Stimulated activated CD8-positive, alpha-beta memory T cell treated with anti-CD3 and anti-CD28 coated beads, Interleukin-7, amount 100 ng/mL, for 48 hours (primary cell): Measurements from ENCODE around the gene CD8A.

Experiments
- DNase-seq, 2 donors: peaks; one replicate each; pipeline ENCODE4 v3.0.0-alpha.2; 2020; ENCODE audit warnings: low read depth in 1 of 2; ENCODE audit errors: extremely low read depth in 1 of 2

Gene CD8A

DNA sequence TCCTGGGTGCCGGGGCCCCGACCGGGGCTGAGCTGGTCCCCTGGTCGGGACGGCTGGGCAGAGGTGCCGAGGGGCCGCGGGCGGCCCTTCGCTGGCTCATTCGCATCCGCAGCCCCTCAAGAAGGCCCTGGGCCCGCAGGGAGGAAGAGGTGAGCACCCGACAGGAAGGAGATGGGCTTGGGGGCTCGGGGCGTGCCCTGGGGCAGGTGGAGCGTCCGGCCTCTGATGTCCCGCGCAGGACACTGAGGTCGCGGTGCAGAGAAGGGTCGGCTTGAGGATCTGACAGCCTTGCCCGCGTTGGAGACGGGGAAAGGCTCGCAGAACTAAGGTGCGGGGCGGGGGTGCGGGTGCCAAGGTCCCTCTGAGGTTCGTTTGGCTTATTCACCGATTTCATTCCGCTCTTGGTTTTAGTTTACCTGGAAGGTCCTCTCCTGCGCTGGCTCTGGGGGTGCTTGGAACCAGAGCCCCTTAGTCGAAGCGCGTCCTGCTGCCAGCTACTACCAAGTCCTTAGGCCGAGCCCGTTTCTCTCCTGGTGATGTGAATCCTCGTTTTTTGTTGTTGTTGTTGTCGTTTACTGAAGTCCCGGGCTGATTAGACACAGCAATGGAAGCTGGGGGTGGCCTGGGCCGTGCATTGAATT lies 18.9 kb upstream of the CD8A start:
- no peak for DNase-seq

DNA sequence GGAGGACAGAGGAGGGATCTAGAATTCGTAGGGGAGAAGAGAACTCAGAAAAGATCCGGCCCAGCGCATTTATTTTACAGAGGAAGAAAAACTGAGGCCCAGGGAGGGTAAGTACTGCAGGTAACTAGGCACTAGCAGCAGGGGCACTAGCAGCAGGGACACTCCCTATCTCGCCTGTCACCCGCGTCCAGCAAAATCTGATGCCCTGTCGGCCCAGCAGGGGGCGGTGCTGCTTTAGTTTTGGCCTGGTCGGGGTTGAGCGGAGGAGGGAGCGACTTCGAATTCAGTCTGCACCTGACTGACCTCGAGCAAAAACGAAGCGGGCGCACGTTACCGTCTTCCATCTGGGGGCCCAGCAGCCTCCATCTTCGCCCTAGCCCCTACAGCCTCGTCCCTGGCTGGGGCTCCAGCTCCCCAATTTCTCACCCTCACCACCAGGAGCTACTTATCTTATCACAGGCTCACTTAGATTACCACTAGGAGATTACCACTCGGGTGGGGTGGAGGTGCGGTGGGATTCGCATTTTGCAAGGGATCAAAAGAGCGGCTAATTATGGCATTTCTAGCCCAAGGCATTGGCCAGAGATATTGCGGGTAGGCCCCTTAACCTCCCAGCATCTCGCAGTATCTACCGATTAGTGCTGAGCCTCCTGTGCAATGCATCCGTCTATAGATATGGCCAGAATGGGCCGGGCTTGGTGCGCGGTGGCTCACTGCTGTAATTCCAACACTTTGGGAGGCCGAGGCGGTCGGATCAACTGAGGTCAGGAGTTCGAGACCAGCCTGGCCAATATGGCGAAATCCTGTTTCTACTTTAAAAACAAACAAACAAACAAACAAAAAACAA lies 17.8 kb upstream of the CD8A start:
- DNase-seq, result peak; percentile 91 to 96

- DNase-seq, result peak; percentile 69 to 88
Observed at GRCh38 chr2:86807468-86808275, 17.0 kb upstream of the CD8A start.

- DNase-seq, result no peak
Observed at GRCh38 chr2:86807133-86807467, 16.4 kb upstream of the CD8A start.

GRCh38 chr2:86806059-86806857 lies 15.5 kb upstream of the CD8A start:
- DNase-seq, result no peak

DNA sequence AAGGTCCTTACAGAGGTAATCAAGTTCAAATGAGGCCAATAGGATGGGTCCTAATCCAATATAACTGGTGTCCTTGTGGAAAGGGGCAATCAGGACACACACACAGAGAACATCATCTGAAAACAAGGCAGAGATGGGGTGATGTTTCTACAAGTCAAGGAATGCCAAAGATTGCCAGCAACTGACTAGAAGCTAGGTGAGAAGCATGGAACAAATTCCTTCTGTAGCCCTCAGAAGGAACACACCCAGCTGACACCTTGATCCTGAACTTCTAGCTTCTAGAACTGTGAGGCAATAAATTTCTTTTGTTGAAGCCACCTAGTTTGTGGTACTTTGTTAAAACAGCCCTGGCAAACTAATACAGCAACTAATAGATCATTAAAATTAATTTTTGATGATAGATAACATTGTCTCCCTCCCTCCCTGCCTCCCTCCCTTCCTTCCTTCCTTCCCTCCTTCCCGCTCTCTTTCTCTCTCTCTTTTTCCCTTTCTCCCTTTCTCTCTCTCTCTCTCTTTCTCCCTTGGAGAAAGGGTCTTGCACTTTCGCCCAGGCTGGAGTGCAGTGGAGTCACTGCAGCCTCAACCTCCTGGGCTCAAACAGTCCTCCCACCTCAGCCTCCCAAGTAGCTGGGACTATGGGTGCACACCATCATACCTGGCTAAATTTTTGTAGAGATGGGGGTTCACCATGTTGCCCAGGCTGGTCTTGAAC lies 10.3 kb upstream of the CD8A start:
- DNase-seq, result no peak

GRCh38 chr2:86794861-86795260 lies 4.1 kb upstream of the CD8A start:
- no peak for DNase-seq

GRCh38 chr2:86793752-86794151 lies 3.0 kb upstream of the CD8A start:
- peak in 1 of 2 donors; percentile 25 for DNase-seq

DNA sequence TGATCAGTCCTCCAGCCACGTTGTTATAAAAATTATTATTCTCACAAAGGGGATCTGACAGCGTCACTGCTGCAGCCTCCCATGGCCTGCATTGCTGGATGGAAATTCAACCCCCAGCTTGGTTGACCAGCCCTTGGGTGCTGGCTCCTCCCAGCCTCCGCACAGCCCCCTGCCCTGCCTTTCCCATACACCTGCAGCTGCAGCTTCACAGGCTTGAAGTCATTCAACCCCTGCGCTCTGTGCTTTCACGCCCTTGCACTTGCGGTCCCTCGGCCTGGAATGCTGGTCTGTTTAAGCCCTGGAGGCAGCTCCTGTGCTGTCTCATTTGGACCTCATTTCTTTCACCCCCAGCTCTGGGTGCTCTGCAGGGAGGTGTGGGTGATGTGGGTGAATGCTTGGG lies 860 bp upstream of the CD8A start:
- no peak for DNase-seq

DNA sequence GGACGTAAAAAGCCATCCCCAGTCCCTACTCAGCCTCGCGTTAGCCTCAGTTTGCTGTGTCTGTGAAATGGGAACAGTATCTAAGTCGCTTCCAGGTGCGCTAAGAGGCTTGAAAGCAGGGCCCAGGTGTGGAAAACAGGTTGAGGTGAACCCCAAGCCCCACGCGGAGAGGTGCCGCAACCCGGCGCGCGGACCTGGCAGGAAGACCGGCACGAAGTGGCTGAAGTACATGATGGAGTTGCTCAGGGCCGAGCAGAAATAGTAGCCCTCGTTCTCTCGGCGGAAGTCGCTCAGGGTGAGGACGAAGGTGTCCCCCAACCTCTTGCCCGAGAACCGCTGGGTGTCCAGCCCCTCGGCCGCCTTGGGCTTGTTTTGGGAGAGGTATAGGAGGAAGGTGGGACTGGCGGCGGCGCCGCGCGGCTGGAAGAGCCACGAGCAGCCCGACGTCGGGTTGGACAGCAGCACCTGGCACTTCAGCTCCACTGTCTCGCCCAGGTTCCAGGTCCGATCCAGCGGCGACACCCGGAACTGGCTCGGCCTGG lies 508 bp downstream of the CD8A start:
- DNase-seq, result no peak

- no peak for DNase-seq
Observed at GRCh38 chr2:86789687-86790133, 1.0 kb downstream of the CD8A start.

- DNase-seq, result no peak
Observed at GRCh38 chr2:86788881-86789686, 1.6 kb downstream of the CD8A start.

- no peak for DNase-seq
Observed at GRCh38 chr2:86788165-86788564, 2.5 kb downstream of the CD8A start.

DNA sequence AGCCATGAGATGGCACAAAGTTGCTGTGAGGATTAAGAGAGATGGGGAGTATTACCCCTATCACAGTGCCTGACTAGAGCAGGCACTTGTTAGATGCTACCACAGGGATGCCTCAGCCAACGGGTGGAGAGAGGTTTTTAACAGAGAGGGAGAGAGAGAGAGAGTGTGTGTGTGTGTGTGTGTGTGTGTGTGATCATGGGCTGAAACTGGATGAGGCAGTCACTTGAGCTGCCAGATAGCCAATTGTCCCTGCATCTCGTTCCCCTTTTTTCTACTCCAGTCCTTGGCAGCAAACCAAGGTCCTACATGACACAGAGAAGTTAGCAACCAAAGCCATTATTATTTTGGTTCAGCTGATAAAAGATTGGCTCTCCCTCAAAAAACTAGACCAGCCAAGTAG lies 3.0 kb downstream of the CD8A start:
- no peak for DNase-seq

GRCh38 chr2:86786001-86786536 lies 4.6 kb downstream of the CD8A start:
- DNase-seq, result peak in 1 of 2 donors; percentile 71

DNA sequence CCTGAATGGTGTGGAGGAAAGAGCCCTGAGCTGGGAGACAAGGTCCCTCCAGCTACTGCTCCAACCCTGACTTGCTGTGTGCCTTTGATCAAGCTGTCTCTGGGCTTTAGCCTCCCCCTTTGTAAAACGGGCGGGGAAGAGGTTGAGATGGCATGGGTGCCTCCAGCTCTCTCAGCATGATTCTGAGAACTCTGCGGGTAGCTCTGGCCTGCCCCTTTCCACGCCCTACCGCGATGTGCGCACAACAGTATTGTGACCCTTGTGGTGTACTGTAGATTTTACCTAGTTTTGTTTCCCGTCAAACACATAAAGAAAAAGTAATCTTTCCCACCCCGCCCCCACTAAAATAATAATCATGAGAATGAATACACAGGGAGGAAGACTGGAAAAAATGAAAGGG lies 5.3 kb downstream of the CD8A start:
- DNase-seq, result peak in 1 of 2 donors; percentile 92

GRCh38 chr2:86783615-86784339 lies 6.9 kb downstream of the CD8A start:
- DNase-seq, result peak in 1 of 2 donors; percentile 24

DNA sequence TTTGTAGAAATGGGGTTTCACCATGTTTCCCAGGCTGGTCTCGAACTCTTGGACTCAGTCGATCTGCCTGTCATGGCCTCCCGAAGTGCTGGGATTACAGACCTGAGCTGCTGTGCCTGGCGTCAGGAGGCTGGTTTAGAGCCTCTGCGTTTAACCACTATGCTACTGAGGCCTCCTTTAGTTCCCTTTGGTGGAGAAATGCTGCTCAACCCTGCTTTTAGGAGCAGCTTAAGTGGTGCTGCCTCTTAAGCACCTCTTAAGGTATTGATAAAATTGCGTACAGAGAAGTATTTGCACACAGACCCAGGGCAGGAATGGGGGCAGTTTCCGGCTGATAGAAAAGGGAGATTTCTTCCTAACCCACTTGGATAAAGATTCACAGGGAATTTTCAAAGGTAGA lies 8.0 kb downstream of the CD8A start:
- no peak for DNase-seq
